CD8-positive, alpha-beta memory T cell (primary cell): ENCODE results near the gene ERAP2. TPM values are rescaled to one million over a fixed set of nuclear protein-coding genes. Genes with fewer than 3 reads are reported as not detected.
A peak's percentile ranks its signal among the peaks of the same experiment; 100 is the strongest.
"Not testable (repeated sequence)": the region's sequence is repeated elsewhere in the genome, so short reads cannot be mapped to it uniquely, and the experiment has no call there.

Source experiments
- CTCF ChIA-PET: fragments of 350-600 bp; sonication (Branson Sonifier 250); formaldehyde crosslinking; loops from one replicate; lab custom pipeline; 2021; ENCODE audit warnings: antibody characterized with exemption; lab: Charles Lee
- POLR2A ChIA-PET: fragments of 350-600 bp; sonication (Branson Sonifier 250); formaldehyde crosslinking; loops from one replicate; lab custom pipeline; 2021; ENCODE audit warnings: antibody characterized with exemption; lab: Charles Lee
- DNase-seq, 5 donors: peaks; one replicate each; pipeline versions ENCODE4 v3.0.0 to v3.0.0-alpha.2; 2020 to 2022; ENCODE audit warnings: mixed read lengths in 1 of 5
- H3K27ac ChIP-seq: one replicate; pipeline ENCODE4 v1.7.0; 2013; ENCODE audit warnings: low read depth, mild to moderate bottlenecking, low read length, moderate library complexity
- H3K27me3 ChIP-seq: 2 replicates; pipeline ENCODE4 v1.7.0; 2013; ENCODE audit warnings: low read length, mild to moderate bottlenecking; ENCODE audit not compliant: insufficient read depth, poor library complexity, severe bottlenecking
- H3K36me3 ChIP-seq: 2 replicates; pipeline ENCODE4 v1.7.0; 2013; ENCODE audit warnings: mild to moderate bottlenecking, low read length, moderate library complexity; ENCODE audit not compliant: insufficient read depth
- H3K4me1 ChIP-seq: 2 replicates; pipeline ENCODE4 v1.7.0; 2013; ENCODE audit warnings: mild to moderate bottlenecking, low read length, moderate library complexity; ENCODE audit not compliant: insufficient read depth
- H3K4me3 ChIP-seq: 2 replicates; pipeline ENCODE4 v1.7.0; 2013; ENCODE audit warnings: mild to moderate bottlenecking, low read length
- H3K9me3 ChIP-seq: 2 replicates; pipeline ENCODE4 v1.7.0; 2013; ENCODE audit warnings: mild to moderate bottlenecking, low read length
- H3K27ac Mint-ChIP-seq, 8 donors: one replicate each; pipeline ENCODE4 v1.8.0; 2020 to 2021; ENCODE audit warnings: mixed read lengths in 8 of 8, mild to moderate bottlenecking in 6 of 8, inconsistent platforms in 3 of 8, moderate library complexity in 3 of 8
- H3K27me3 Mint-ChIP-seq, 2 donors: one replicate each; pipeline ENCODE4 v1.8.0; 2020 to 2021; ENCODE audit warnings: mixed read lengths in 2 of 2, mild to moderate bottlenecking in 1 of 2, moderate library complexity in 1 of 2
- H3K36me3 Mint-ChIP-seq, 3 donors: one replicate each; pipeline ENCODE4 v1.8.0; 2020 to 2021; ENCODE audit warnings: mixed read lengths in 3 of 3, inconsistent platforms in 1 of 3, mild to moderate bottlenecking in 1 of 3
- H3K4me1 Mint-ChIP-seq, 3 donors: one replicate each; pipeline ENCODE4 v1.8.0; 2020 to 2021; ENCODE audit warnings: mixed read lengths in 3 of 3, inconsistent platforms in 1 of 3, mild to moderate bottlenecking in 1 of 3
- H3K4me3 Mint-ChIP-seq, 7 donors: one replicate each; pipeline ENCODE4 v1.8.0; 2020 to 2021; ENCODE audit warnings: mixed read lengths in 7 of 7, mild to moderate bottlenecking in 6 of 7, moderate library complexity in 4 of 7, inconsistent platforms in 2 of 7
- H3K9me3 Mint-ChIP-seq, 5 donors: one replicate each; pipeline ENCODE4 v1.8.0; 2020 to 2022; ENCODE audit warnings: mixed read lengths in 5 of 5, mild to moderate bottlenecking in 3 of 5, moderate library complexity in 2 of 5, inconsistent platforms in 1 of 5
- polyA plus RNA-seq: library from polyadenylated mRNA; unstranded; fragments of 300-500 nt; fragmentation: Illumina TruSeq; gene quantifications from one replicate; pipeline ENCODE4 v1.2.3, GENCODE V29; 2021
- total RNA-seq, 2 experiments: library from RNA; stranded (reverse); gene quantifications; one replicate each; pipeline ENCODE4 v1.2.3, GENCODE V29; 2021

Gene ERAP2
- total and polyA plus RNA-seq, 3 experiments from 2014 or later = 37.0 to 128 (median 41.4) TPM

- H3K4me3 ChIP-seq = no peak overlapping the region
- ChIA-PET CTCF (no interaction called here), POLR2A (no interaction called here)
- H3K4me1 ChIP-seq = peaks cover 46% of the 10 kb centered on the region
- H3K27ac ChIP-seq = no peak overlapping the region
- H3K27ac Mint-ChIP-seq = no peak overlapping the region
- H3K36me3 Mint-ChIP-seq = peaks cover 0 to 14% (median 10%) of the 10 kb centered on the region in 3 donors
- DNase-seq = no peak
- H3K4me3 Mint-ChIP-seq = peak overlapping the region in 1 of 7 donors; percentile 77
- H3K27me3 Mint-ChIP-seq = no peaks in the 10 kb centered on the region
- peaks cover 46 to 71% (median 68%) of the 10 kb centered on the region in 3 donors for H3K4me1 Mint-ChIP-seq
- no peaks in the 10 kb centered on the region for H3K9me3 ChIP-seq
- H3K27me3 ChIP-seq = no peaks in the 10 kb centered on the region
- no peaks in the 10 kb centered on the region for H3K9me3 Mint-ChIP-seq
- H3K36me3 ChIP-seq = no peaks in the 10 kb centered on the region
Measured at GRCh38 chr5:96930058-96930457, 53.8 kb downstream of the ERAP2 start.

- H3K36me3 Mint-ChIP-seq = peaks cover 0 to 17% (median 10%) of the 10 kb centered on the region in 3 donors
- ChIA-PET POLR2A (no interaction called here), CTCF (no interaction called here)
- Histone ChIP-seq H3K36me3 (no peaks in the 10 kb centered on the region), H3K4me3 (no peak overlapping the region), H3K4me1 (peaks cover 41% of the 10 kb centered on the region), H3K9me3 (no peaks in the 10 kb centered on the region), H3K27me3 (no peaks in the 10 kb centered on the region), H3K27ac (no peak overlapping the region)
- H3K9me3 Mint-ChIP-seq = no peaks in the 10 kb centered on the region
- peak overlapping the region in 2 of 7 donors; percentile 25 to 77 for H3K4me3 Mint-ChIP-seq
- peaks cover 46 to 66% (median 64%) of the 10 kb centered on the region in 3 donors for H3K4me1 Mint-ChIP-seq
- peaks cover 0 to 3% of the 10 kb centered on the region in 2 donors for H3K27me3 Mint-ChIP-seq
- no peak for DNase-seq
- peak overlapping the region in 2 of 8 donors; percentile 2 to 26 for H3K27ac Mint-ChIP-seq
Measured at GRCh38 chr5:96930589-96930988, 54.3 kb downstream of the ERAP2 start.

GRCh38 chr5:96931037-96931436 lies 54.7 kb downstream of the ERAP2 start:
- H3K4me1 Mint-ChIP-seq = peaks cover 46 to 65% (median 63%) of the 10 kb centered on the region in 3 donors

GRCh38 chr5:96931605-96932004 lies 55.3 kb downstream of the ERAP2 start:
- peaks cover 44 to 62% (median 60%) of the 10 kb centered on the region in 3 donors for H3K4me1 Mint-ChIP-seq
- ChIA-PET CTCF (no interaction called here), POLR2A (no interaction called here)
- no peaks in the 10 kb centered on the region for H3K36me3 ChIP-seq
- peaks cover 41% of the 10 kb centered on the region for H3K4me1 ChIP-seq
- no peak for DNase-seq
- peak overlapping the region in 6 of 8 donors; percentile 13 to 70 (median 46) for H3K27ac Mint-ChIP-seq
- no peaks in the 10 kb centered on the region for H3K9me3 Mint-ChIP-seq
- no peaks in the 10 kb centered on the region for H3K27me3 ChIP-seq
- no peak overlapping the region for H3K27ac ChIP-seq
- no peaks in the 10 kb centered on the region for H3K9me3 ChIP-seq
- no peak overlapping the region for H3K4me3 ChIP-seq
- peaks cover 0 to 21% (median 8%) of the 10 kb centered on the region in 3 donors for H3K36me3 Mint-ChIP-seq
- peaks cover 0 to 3% of the 10 kb centered on the region in 2 donors for H3K27me3 Mint-ChIP-seq
- peak overlapping the region in 6 of 7 donors; percentile 30 to 55 (median 43) for H3K4me3 Mint-ChIP-seq

More at GRCh38 chr5:96931037-96931436, 54.7 kb downstream of the ERAP2 start:
- H3K27me3 ChIP-seq, POLR2A ChIA-PET, H3K36me3 ChIP-seq, H3K4me3 ChIP-seq, DNase-seq, H3K9me3 Mint-ChIP-seq, H3K27ac ChIP-seq, H3K27me3 Mint-ChIP-seq, CTCF ChIA-PET, H3K9me3 ChIP-seq: not testable (repeated sequence)
- peaks cover 0 to 19% (median 10%) of the 10 kb centered on the region in 3 donors for H3K36me3 Mint-ChIP-seq
- H3K27ac Mint-ChIP-seq = peak overlapping the region in 1 of 8 donors; percentile 70
- peak overlapping the region in 2 of 7 donors; percentile 25 to 31 for H3K4me3 Mint-ChIP-seq
- peaks cover 41% of the 10 kb centered on the region for H3K4me1 ChIP-seq

- peaks cover 0 to 3% of the 10 kb centered on the region in 2 donors for H3K27me3 Mint-ChIP-seq
- no peak overlapping the region for H3K27ac ChIP-seq
- H3K9me3 Mint-ChIP-seq = no peaks in the 10 kb centered on the region
- DNase-seq = no peak
- H3K36me3 Mint-ChIP-seq = peaks cover 0 to 25% (median 8%) of the 10 kb centered on the region in 3 donors
- H3K27me3 ChIP-seq = no peaks in the 10 kb centered on the region
- peak overlapping the region in 5 of 8 donors; percentile 13 to 98 (median 47) for H3K27ac Mint-ChIP-seq
- CTCF ChIA-PET = no interaction called here
- H3K4me1 Mint-ChIP-seq = peaks cover 46 to 66% (median 63%) of the 10 kb centered on the region in 3 donors
- H3K4me3 ChIP-seq = peak overlapping the region; percentile 83
- H3K36me3 ChIP-seq = no peaks in the 10 kb centered on the region
- POLR2A ChIA-PET = interaction anchor here (0.7 kb wide), 1 partner anchor 11 kb away, joined by 3 read pairs; no protein-coding TSS in a partner anchor
- H3K4me3 Mint-ChIP-seq = peak overlapping the region in 5 of 7 donors; percentile 49 to 82 (median 55)
- peaks cover 41% of the 10 kb centered on the region for H3K4me1 ChIP-seq
- H3K9me3 ChIP-seq = no peaks in the 10 kb centered on the region
Measured at GRCh38 chr5:96932026-96932425, 55.7 kb downstream of the ERAP2 start.

DNA sequence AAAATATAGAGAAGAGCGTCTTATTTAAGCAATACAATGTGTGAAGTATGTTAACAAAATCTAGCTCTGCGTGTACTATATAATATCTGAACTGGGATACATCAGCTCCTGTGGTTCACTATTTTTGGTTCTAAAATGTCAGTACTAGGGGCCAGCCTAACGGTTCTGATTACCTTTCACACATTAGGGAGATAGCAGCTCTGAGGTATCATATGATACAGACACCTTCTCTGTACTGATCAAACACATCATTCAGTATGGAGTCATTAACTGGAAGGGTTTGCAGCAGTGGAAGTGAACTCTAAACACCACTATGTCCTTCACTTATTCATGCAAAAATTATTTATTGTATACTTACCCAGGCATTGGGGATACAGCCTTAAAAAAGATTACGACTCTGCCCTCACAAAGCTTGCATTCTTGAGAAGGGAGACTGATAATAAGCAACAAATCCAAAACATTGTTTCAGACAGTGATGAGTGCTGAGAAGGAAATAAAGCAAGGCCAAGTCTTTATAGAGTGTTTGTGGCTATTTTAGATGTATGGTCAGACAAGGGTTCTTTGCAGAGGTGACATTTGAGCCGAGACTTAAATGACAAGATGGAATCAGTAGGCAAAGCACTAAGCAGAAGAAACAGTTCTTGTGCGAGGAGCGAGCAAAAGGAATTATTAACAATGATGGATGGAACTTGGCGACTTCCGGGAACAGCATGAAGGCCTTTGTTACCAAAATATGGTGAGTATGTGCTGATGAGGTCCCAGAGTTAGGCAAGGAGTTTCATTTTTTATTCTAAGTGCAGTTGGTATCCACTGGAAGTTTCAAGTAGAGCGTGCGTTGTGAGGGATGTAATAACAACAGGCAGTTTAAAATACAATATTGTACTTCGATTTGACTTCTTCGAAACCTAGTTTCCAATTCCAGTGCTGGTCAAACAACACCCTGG lies 57.7 kb downstream of the ERAP2 start:
- no peaks in the 10 kb centered on the region for H3K36me3 ChIP-seq
- POLR2A ChIA-PET = interaction anchor here (0.6 to 1.0 kb wide), 7 partner anchors 27 to 1099 kb away, joined by 3 to 10 read pairs (median 4); partner anchors contain the start of genes ERAP1 and ERAP2
- H3K27ac ChIP-seq = peak overlapping the region; percentile 78

GRCh38 chr5:96934708-96935558 lies 58.6 kb downstream of the ERAP2 start:
- peak overlapping the region; percentile 89 for H3K4me3 ChIP-seq
- ChIA-PET CTCF (no interaction called here), POLR2A (interaction anchor here (1.6 to 2.2 kb wide), 3 partner anchors 23 to 127 kb away, joined by 8 to 14 read pairs (median 9); partner anchors contain the start of gene ERAP1)
- peak overlapping the region; percentile 85 to 100 (median 96) for H3K27ac Mint-ChIP-seq
- H3K27me3 ChIP-seq = no peaks in the 10 kb centered on the region
- H3K36me3 ChIP-seq = no peaks in the 10 kb centered on the region
- H3K4me1 ChIP-seq = peaks cover 67% of the 10 kb centered on the region
- peaks cover 66 to 75% (median 75%) of the 10 kb centered on the region in 3 donors for H3K4me1 Mint-ChIP-seq
- no peaks in the 10 kb centered on the region for H3K9me3 Mint-ChIP-seq
- no peaks in the 10 kb centered on the region for H3K9me3 ChIP-seq
- H3K27ac ChIP-seq = peak overlapping the region; percentile 81
- DNase-seq = peak; percentile 87 to 99 (median 96)
- H3K4me3 Mint-ChIP-seq = peak overlapping the region; percentile 82 to 94 (median 91)
- H3K27me3 Mint-ChIP-seq = peaks cover 0 to 3% of the 10 kb centered on the region in 2 donors
- peaks cover 0 to 32% (median 3%) of the 10 kb centered on the region in 3 donors for H3K36me3 Mint-ChIP-seq

More for the DNA sequence above, 57.7 kb downstream of the ERAP2 start:
- H3K36me3 Mint-ChIP-seq = peaks cover 0 to 31% (median 8%) of the 10 kb centered on the region in 3 donors
- H3K27me3 Mint-ChIP-seq = peaks cover 0 to 3% of the 10 kb centered on the region in 2 donors
- no peaks in the 10 kb centered on the region for H3K9me3 ChIP-seq
- peaks cover 60% of the 10 kb centered on the region for H3K4me1 ChIP-seq
- no peaks in the 10 kb centered on the region for H3K9me3 Mint-ChIP-seq
- peak overlapping the region; percentile 85 to 100 (median 96) for H3K27ac Mint-ChIP-seq
- peak overlapping the region; percentile 83 for H3K4me3 ChIP-seq
- CTCF ChIA-PET = interaction anchor here (0.7 to 1.2 kb wide), 5 partner anchors 10 to 228 kb away, joined by 3 to 5 read pairs (median 3); no protein-coding TSS in a partner anchor
- peak overlapping the region; percentile 82 to 94 (median 91) for H3K4me3 Mint-ChIP-seq
- DNase-seq = peak in 2 of 5 donors; percentile 2 to 14
- no peaks in the 10 kb centered on the region for H3K27me3 ChIP-seq
- H3K4me1 Mint-ChIP-seq = peaks cover 65 to 74% (median 73%) of the 10 kb centered on the region in 3 donors
